SU-DHL-6 (cell line): ENCODE results near the gene STAC.

Experiments
- H2AFZ ChIP-seq: fragments of 200-600 bp; sonication (generic); 2 replicates; pipeline ENCODE4 v1.6.1; 2014; ENCODE audit warnings: low read depth, mild to moderate bottlenecking, moderate library complexity, mixed read lengths, antibody characterized with exemption, low read length; ENCODE audit not compliant: severe bottlenecking
- H3F3A ChIP-seq: fragments of 200-600 bp; shearing (Covaris generic); 2 replicates; pipeline ENCODE4 v1.6.0; 2016; ENCODE audit warnings: antibody characterized with exemption, mild to moderate bottlenecking; ENCODE audit not compliant: insufficient read depth
- H3K27ac ChIP-seq: fragments of 200-600 bp; sonication (generic); 2 replicates; pipeline ENCODE4 v1.5.1; 2016; ENCODE audit warnings: low read depth, mild to moderate bottlenecking, low read length, moderate library complexity, mixed read lengths
- H3K27me3 ChIP-seq: fragments of 200-600 bp; sonication (generic), shearing (Covaris generic); 2 replicates; pipeline ENCODE4 v1.6.0; 2014; ENCODE audit warnings: mild to moderate bottlenecking, low read length
- H3K36me3 ChIP-seq: fragments of 200-600 bp; sonication (generic); 2 replicates; pipeline ENCODE4 v1.6.1; 2014; ENCODE audit warnings: mild to moderate bottlenecking, low read length, mixed read lengths
- H3K4me2 ChIP-seq: fragments of 300-600, 200-600 bp; shearing (Covaris generic), sonication (generic); 2 replicates; pipeline ENCODE4 v1.6.0; 2014; ENCODE audit warnings: low read length, low read depth, mild to moderate bottlenecking; ENCODE audit not compliant: poor library complexity, severe bottlenecking
- H3K4me3 ChIP-seq: fragments of 200-600 bp; sonication (generic); 2 replicates; pipeline ENCODE4 v1.5.1; 2014; ENCODE audit warnings: antibody characterized with exemption, low read length, mild to moderate bottlenecking, mixed read lengths; ENCODE audit not compliant: insufficient read depth, poor library complexity, severe bottlenecking
- H3K79me2 ChIP-seq: fragments of 200-600 bp; sonication (generic); 2 replicates; pipeline ENCODE4 v1.6.1; 2014; ENCODE audit warnings: mild to moderate bottlenecking, low read length, moderate library complexity; ENCODE audit not compliant: insufficient read depth
- H3K9ac ChIP-seq: fragments of 200-600 bp; sonication (generic); 2 replicates; pipeline ENCODE4 v1.7.0; 2014; ENCODE audit warnings: mild to moderate bottlenecking, low read length
- H3K9me2 ChIP-seq: fragments of 200-600 bp; sonication (generic); replicated peaks from 2 replicates; pipeline ENCODE4 v1.6.1; 2014; ENCODE audit warnings: low read length; ENCODE audit not compliant: insufficient read depth
- H3K9me3 ChIP-seq: fragments of 200-600 bp; sonication (generic); 2 replicates; pipeline ENCODE4 v1.6.1; 2014; ENCODE audit warnings: low read length, mixed read lengths; ENCODE audit not compliant: insufficient read depth
- H4K20me1 ChIP-seq: fragments of 200-600 bp; sonication (generic); 2 replicates; pipeline ENCODE4 v1.6.1; 2014; ENCODE audit warnings: low read depth, mild to moderate bottlenecking, antibody characterized with exemption, low read length, moderate library complexity, mixed read lengths
- CTCF ChIP-seq: fragments of 200-600 bp; sonication (generic); IDR thresholded peaks from one replicate; pipeline ENCODE4 v1.5.1; 2017; ENCODE audit warnings: antibody characterized with exemption, mild to moderate bottlenecking, low read length, moderate library complexity; ENCODE audit not compliant: insufficient read depth, poor library complexity, severe bottlenecking
- EZH2phosphoT487 ChIP-seq: fragments of 200-600 bp; sonication (generic), shearing (Covaris generic); conservative IDR thresholded peaks from 2 replicates; pipeline ENCODE4 v1.6.1; 2018; ENCODE audit warnings: mild to moderate bottlenecking, antibody characterized with exemption, low read length, moderate library complexity, mixed read lengths

The STAC gene

GRCh38 chr3:36597422-36597821, 217.1 kb downstream of the STAC start:
- Histone ChIP-seq H3K4me2 (no peak overlapping the region), H3K4me3 (no peak overlapping the region), H2AFZ (no peak overlapping the region), H3K79me2 (no peaks in the 10 kb centered on the region), H3K27me3 (no peaks in the 10 kb centered on the region), H3K36me3 (no peaks in the 10 kb centered on the region), H3F3A (no peaks in the 10 kb centered on the region), H3K27ac (no peak overlapping the region), H3K9me2 (no peaks in the 10 kb centered on the region), H3K9ac (no peak overlapping the region), H4K20me1 (no peaks in the 10 kb centered on the region), H3K9me3 (no peaks in the 10 kb centered on the region)
- TF ChIP-seq EZH2phosphoT487 (no peak), CTCF (no peak)
